Epithelial cell of esophagus (primary cell): ENCODE data around the gene IQGAP2.

Experiments
- DNase-seq: peaks from one replicate; pipeline ENCODE4 v3.0.0; 2010; ENCODE audit warnings: low read depth
- H3K4me3 ChIP-seq: 2 replicates; pipeline ENCODE4 v1.5.1; 2011; ENCODE audit warnings: mild to moderate bottlenecking, low read length, control low read depth
- CTCF ChIP-seq: IDR thresholded peaks from 2 replicates; pipeline ENCODE4 v1.5.1; 2011; ENCODE audit warnings: low read depth, mild to moderate bottlenecking, low read length, control low read depth, inconsistent platforms; ENCODE audit not compliant: insufficient read depth; ENCODE audit errors: missing control alignments

IQGAP2 gene

GRCh38 chr5:76720988-76721569 is 318.0 kb downstream of the IQGAP2 start:
- TF ChIP-seq CTCF = no peak
- no peak for DNase-seq
- no peak overlapping the region for H3K4me3 ChIP-seq

GRCh38 chr5:76723266-76723665 is 320.2 kb downstream of the IQGAP2 start:
- no peak overlapping the region for H3K4me3 ChIP-seq
- no peak for DNase-seq
- TF ChIP-seq CTCF = no peak

DNA sequence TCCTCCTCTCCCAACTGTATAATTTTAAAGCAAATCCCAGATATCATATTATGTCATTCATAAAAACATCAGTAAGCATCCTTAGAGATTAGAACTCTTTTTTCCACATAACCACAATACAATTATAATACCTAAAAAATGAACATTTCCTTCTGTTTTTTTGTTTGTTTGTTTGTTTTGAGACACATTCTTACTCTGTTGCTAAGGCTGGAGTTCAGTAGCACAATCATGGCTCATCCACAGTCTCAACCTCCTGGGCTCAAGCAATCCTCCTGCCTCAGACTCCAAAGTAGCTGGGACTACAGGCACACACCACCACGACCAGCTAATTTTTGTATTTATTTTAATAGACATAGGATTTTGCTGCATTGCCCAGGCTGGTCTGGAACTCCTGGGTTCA is 320.8 kb downstream of the IQGAP2 start:
- no peak for TF ChIP-seq CTCF
- no peak for DNase-seq
- H3K4me3 ChIP-seq = no peak overlapping the region

DNA sequence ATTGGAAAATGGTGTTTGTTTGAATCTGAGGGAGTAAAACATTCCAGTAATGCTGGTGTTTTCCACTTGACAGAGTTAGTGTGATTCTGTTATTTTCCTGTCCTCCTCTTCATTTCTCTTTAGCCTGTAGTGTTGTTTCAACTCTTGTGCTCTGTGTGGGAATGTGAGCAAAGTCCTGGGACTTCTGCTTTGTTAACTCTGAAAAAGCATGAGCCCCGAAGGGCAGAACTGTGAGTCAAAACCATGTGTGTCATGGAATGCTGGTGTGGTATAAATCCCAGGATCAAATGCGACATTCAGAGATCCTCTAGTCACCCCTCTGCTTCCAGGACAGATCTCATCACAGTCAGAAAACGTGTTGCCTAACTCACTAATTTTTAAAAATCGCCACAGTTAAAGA is 321.8 kb downstream of the IQGAP2 start:
- no peak overlapping the region for H3K4me3 ChIP-seq
- DNase-seq = peak; percentile 70
- TF ChIP-seq CTCF = no peak

- no peak for DNase-seq
- no peak for TF ChIP-seq CTCF
- no peak overlapping the region for H3K4me3 ChIP-seq
Observed at GRCh38 chr5:76728965-76729364, 325.9 kb downstream of the IQGAP2 start.

GRCh38 chr5:76729373-76730290 is 326.5 kb downstream of the IQGAP2 start:
- no peak for DNase-seq
- TF ChIP-seq CTCF = no peak
- H3K4me3 ChIP-seq = no peak overlapping the region
